GM21737 (cell line): Measurements from ENCODE around the gene PHLDA3.
"Not testable (repeated sequence)": the region's sequence is repeated elsewhere in the genome, so short reads cannot be mapped to it uniquely, and the experiment has no call there.

ENCODE experiments used
- ATAC-seq: cut with Tn5 transposase; IDR thresholded peaks from one replicate; pipeline ENCODE4 v1.9.1; 2021; ENCODE audit warnings: mild to moderate bottlenecking, moderate library complexity; ENCODE audit not compliant: unreplicated experiment

PHLDA3 gene

GRCh38 chr1:201504179-201504631 lies 35.2 kb upstream of the PHLDA3 start:
- ATAC-seq: no peak

- no peak for ATAC-seq
Measured at GRCh38 chr1:201503397-201504176, 34.6 kb upstream of the PHLDA3 start.

- ATAC-seq: no peak
Measured at GRCh38 chr1:201502511-201502857, 33.5 kb upstream of the PHLDA3 start.

GRCh38 chr1:201501812-201502510 lies 33.0 kb upstream of the PHLDA3 start:
- ATAC-seq: no peak

GRCh38 chr1:201501144-201501543 lies 32.2 kb upstream of the PHLDA3 start:
- ATAC-seq: no peak

GRCh38 chr1:201500670-201501120 lies 31.7 kb upstream of the PHLDA3 start:
- no peak for ATAC-seq

- no peak for ATAC-seq
Measured at GRCh38 chr1:201499795-201500669, 31.0 kb upstream of the PHLDA3 start.

- ATAC-seq: no peak
Measured at GRCh38 chr1:201499191-201499590, 30.2 kb upstream of the PHLDA3 start.

GRCh38 chr1:201498621-201499020 lies 29.6 kb upstream of the PHLDA3 start:
- ATAC-seq: no peak

GRCh38 chr1:201497935-201498509 lies 29.0 kb upstream of the PHLDA3 start:
- ATAC-seq: no peak

- no peak for ATAC-seq
Measured at GRCh38 chr1:201496296-201496690, 27.3 kb upstream of the PHLDA3 start.

GRCh38 chr1:201495551-201496295 lies 26.7 kb upstream of the PHLDA3 start:
- no peak for ATAC-seq

- no peak for ATAC-seq
Measured at GRCh38 chr1:201493757-201494617, 25.0 kb upstream of the PHLDA3 start.

GRCh38 chr1:201493026-201493656 lies 24.2 kb upstream of the PHLDA3 start:
- ATAC-seq: not testable (repeated sequence)

- no peak for ATAC-seq
Measured at GRCh38 chr1:201491896-201492511, 23.0 kb upstream of the PHLDA3 start.

- ATAC-seq: no peak
Measured at GRCh38 chr1:201490708-201491131, 21.7 kb upstream of the PHLDA3 start.

GRCh38 chr1:201489643-201490261 lies 20.8 kb upstream of the PHLDA3 start:
- ATAC-seq: no peak
